GM12873 (cell line): ENCODE data around the gene UHMK1.

ENCODE experiments used
- TF ChIP-seq, protein P1 (sequence below): IDR thresholded peaks from 2 replicates; pipeline ENCODE4 v1.5.1; 2012; ENCODE audit warnings: low read depth, mild to moderate bottlenecking, moderate library complexity, low read length, control low read depth; ENCODE audit not compliant: insufficient read depth; ENCODE audit errors: missing control alignments

Gene UHMK1

DNA sequence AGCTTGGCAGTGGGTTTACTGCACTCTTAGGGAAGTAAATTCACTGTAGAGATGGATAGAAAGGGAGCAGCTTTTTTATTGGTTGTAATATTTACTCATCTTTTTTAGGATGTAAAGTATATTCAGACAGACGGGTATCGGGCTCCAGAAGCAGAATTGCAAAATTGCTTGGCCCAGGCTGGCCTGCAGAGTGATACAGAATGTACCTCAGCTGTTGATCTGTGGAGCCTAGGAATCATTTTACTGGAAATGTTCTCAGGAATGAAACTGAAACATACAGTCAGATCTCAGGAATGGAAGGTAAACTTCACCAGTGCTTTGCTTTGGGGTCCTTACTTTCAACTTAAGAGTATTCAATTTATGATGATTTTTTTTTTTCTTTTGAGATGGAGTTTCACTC is 3.2 kb downstream of the UHMK1 start:
- TF ChIP-seq, protein P1, sequence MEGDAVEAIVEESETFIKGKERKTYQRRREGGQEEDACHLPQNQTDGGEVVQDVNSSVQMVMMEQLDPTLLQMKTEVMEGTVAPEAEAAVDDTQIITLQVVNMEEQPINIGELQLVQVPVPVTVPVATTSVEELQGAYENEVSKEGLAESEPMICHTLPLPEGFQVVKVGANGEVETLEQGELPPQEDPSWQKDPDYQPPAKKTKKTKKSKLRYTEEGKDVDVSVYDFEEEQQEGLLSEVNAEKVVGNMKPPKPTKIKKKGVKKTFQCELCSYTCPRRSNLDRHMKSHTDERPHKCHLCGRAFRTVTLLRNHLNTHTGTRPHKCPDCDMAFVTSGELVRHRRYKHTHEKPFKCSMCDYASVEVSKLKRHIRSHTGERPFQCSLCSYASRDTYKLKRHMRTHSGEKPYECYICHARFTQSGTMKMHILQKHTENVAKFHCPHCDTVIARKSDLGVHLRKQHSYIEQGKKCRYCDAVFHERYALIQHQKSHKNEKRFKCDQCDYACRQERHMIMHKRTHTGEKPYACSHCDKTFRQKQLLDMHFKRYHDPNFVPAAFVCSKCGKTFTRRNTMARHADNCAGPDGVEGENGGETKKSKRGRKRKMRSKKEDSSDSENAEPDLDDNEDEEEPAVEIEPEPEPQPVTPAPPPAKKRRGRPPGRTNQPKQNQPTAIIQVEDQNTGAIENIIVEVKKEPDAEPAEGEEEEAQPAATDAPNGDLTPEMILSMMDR: no peak

DNA sequence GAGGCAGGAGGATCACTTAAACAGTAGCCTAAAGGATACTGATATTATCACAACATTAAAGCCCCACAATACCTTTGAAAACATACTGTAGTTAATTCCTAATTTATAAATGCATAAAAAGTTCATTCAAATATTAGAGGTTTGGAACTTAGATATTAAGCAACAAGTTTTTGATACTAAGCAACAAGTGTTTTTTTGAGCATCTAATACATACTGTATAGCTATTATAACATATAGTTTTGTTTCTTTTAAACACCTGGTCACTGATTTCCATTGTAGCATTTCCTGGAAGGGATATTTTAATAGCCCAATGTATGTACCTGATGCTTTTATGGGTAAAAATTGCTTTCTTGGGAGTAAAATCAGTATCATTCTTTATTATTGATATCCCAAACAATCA is 4.5 kb downstream of the UHMK1 start:
- TF ChIP-seq, protein P1: no peak

DNA sequence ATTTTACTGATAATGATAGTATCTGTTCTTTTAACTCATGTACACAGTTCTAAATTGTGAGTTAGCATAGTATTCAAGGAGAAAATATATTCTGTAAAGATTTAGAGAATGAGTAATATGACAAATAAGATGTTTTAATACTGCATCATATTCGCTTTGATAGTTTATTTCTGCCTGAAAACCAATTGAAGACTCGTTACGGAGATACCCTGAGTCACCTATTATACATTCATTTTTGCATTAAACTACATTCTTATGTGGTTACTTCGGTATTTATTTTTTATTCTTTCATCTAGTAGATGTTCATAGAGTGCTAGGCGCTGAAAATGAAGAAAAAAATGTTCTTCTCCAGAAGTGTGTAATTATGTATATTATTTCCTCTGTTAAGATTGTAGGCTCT is 5.3 kb downstream of the UHMK1 start:
- TF ChIP-seq, protein P1: no peak

DNA sequence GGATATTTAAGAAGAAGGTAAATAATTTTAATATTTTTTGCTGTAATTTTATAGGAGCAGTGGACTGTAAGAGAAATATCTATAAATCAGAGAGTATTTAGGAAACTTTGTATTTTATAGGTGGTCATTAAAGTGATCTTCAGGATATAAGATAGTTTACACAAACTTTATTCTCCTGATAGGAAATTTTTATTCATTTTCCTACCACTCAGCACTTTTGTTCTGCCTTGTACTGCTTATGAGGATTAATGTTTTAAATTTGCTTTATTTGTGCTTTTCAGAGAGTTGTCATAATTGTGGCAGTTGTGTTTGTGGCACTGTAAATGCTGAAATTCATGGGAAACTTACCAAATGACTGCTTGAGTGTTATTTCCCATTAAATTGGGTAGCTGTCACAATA is 29.7 kb downstream of the UHMK1 start:
- TF ChIP-seq, protein P1: no peak

DNA sequence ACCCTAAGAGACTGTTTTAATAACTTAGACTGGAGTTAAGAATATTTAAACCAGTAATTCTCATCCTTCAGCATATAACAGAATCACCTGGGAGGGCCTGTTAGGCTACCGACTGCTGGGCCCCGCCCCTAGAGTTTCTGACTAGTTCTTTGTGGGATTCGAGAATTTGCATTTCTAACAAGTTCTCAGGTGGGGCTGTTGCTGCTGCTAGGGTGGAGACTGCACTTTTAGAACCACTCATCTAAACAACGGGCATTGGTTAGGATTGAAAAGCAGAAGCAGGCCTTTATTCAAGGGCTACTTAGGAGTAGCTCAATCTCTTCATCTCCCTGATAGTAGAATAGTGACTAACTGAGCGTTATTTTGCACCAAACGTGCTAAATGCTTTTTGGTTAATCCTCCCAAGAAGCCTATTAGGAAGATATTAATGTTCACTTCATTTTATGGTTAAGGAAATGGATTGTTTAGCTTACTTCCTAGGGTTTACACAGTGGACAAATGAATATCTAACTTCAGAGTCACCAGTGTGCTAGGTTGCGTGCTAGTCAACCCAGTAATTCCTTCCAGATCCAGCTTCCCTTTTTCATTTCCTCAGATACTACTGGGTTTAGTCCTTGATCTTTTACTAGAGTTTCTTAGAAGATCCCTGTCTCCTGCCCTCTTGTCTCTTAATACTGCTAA is 32.8 kb downstream of the UHMK1 start:
- TF ChIP-seq, protein P1: no peak

DNA sequence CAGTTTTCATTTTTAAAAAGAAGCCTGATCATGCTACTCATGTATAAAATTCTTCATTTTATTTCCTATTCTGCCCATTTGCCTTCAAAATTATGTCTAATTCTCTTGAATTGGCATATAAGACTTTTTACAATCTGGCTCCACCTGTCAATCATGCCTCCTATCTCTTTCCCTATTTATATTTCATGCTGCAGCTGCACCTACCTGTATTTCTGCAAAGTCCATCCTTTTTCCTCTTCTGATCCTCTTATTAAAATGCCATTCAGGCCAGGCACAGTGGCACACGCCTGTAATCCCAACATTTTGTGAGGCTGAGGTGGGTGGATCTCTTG is 33.3 kb downstream of the UHMK1 start:
- TF ChIP-seq, protein P1: no peak

DNA sequence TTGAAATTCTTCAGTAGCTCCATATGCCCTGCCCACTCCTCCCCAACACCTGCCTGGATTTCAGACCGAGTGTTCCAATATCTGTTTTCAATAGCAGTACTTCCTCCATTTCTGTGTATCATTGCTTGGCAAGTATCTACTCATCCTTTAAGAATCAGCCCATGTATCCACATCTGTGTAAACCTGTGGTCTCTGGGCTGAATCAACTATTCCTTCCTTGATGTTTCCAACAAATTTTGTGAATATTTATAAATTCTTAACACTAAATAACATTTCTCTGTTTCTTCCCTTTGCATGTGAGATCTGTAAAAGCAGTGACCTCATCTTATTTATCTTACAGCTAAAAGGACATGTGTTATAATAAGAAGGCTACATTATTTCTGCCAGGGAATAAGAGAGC is 37.9 kb downstream of the UHMK1 start:
- TF ChIP-seq, protein P1: no peak
